K562 (cell line): ENCODE results near the gene DPYSL4. TPM values are rescaled to one million over a fixed set of nuclear protein-coding genes. Genes with fewer than 3 reads are reported as not detected.

Experiments
- ATAC-seq: fragments of 200-7000 bp; cut with Tn5 transposase; 3 replicates; pipeline ENCODE4 v1.9.1; 2020; ENCODE audit warnings: moderate library complexity
- BruUV-seq: library from RNA; stranded (reverse); fragments of 400-500 nt; replicated peaks from 2 replicates; lab custom pipeline; 2021; lab: Mats Ljungman, UMichigan
- CTCF ChIA-PET: fragments of 300-600 bp; formaldehyde crosslinking; extraction: SDS; loops from one replicate; lab custom pipeline; 2021; ENCODE audit warnings: low intra/inter-chr PET ratio; lab: Yijun Ruan, JAX
- POLR2A ChIA-PET: fragments of 300-600, 350-650 bp; sonication (Branson Sonifier 250); formaldehyde crosslinking; extraction: SDS; loops from one replicate; lab custom pipeline; 2021; ENCODE audit warnings: antibody characterized with exemption, inconsistent platforms; lab: Yijun Ruan, JAX
- DNase-seq, 4 experiments: peaks; one replicate each; pipeline versions ENCODE4 v3.0.0 to v3.0.0-alpha.2; 2011 to 2018; ENCODE audit warnings: low spot score in 3 of 4, mixed read lengths in 3 of 4; ENCODE audit errors: extremely low read depth in 1 of 4
- FAIRE-seq: peaks from 2 replicates; lab custom pipeline; 2011; peaks lifted over from hg19 to GRCh38; lab: Jason Lieb, UNC
- H2AFZ ChIP-seq: 2 replicates; pipeline ENCODE4 v1.6.0; 2011; ENCODE audit warnings: low read depth, low read length, control low read depth, inconsistent platforms
- H3K27ac ChIP-seq: fragments of 200-600 bp; 3 replicates; pipeline ENCODE4 v1.8.0; 2011; ENCODE audit warnings: low read depth, mild to moderate bottlenecking, control low read depth, inconsistent platforms, low read length, moderate library complexity, mixed read lengths; ENCODE audit errors: extremely low read depth
- H3K27me3 ChIP-seq, 2 experiments: fragments of 300-600 bp in 1 of 2; 2 replicates in 1 of 2; 3 replicates in 1 of 2; pipeline versions ENCODE4 v1.6.0 to v1.8.0; 2011; ENCODE audit warnings: inconsistent platforms in 2 of 2, low read length in 2 of 2, mild to moderate bottlenecking in 1 of 2, mixed read lengths in 1 of 2, moderate library complexity in 1 of 2; ENCODE audit not compliant: control insufficient read depth in 2 of 2, insufficient read depth in 2 of 2
- H3K36me3 ChIP-seq: fragments of 300-600 bp; 3 replicates; pipeline ENCODE4 v1.8.0; 2011; ENCODE audit warnings: mild to moderate bottlenecking, low read length, inconsistent platforms; ENCODE audit not compliant: control insufficient read depth, insufficient read depth
- H3K4me1 ChIP-seq, 2 experiments: fragments of 200-600 bp in 1 of 2; replicated peaks in 1 of 2; 2 replicates in 1 of 2; 3 replicates in 1 of 2; pipeline versions ENCODE4 v1.5.1 to v1.8.0; 2011; ENCODE audit warnings: inconsistent platforms in 2 of 2, low read length in 2 of 2, mild to moderate bottlenecking in 1 of 2, mixed read lengths in 1 of 2, moderate library complexity in 1 of 2; ENCODE audit not compliant: control insufficient read depth in 2 of 2, insufficient read depth in 2 of 2
- H3K4me2 ChIP-seq: 2 replicates; pipeline ENCODE4 v1.6.1; 2011; ENCODE audit warnings: low read length, control low read depth, inconsistent platforms, mixed read lengths; ENCODE audit not compliant: insufficient read depth
- H3K4me3 ChIP-seq: fragments of 200-600 bp; sonication (generic), shearing (Covaris generic); 2 replicates; pipeline ENCODE4 v1.5.1; 2016; ENCODE audit warnings: control low read depth, inconsistent platforms
- H3K79me2 ChIP-seq: fragments of 200-600 bp; 3 replicates; pipeline ENCODE4 v1.8.0; 2011; ENCODE audit warnings: low read length, inconsistent platforms; ENCODE audit not compliant: control insufficient read depth, insufficient read depth
- H3K9ac ChIP-seq, 2 experiments: 2 replicates each; pipeline versions ENCODE4 v1.6.0 to v1.6.1; 2011; ENCODE audit warnings: low read depth in 2 of 2, low read length in 2 of 2, control low read depth in 1 of 2, inconsistent platforms in 1 of 2, mild to moderate bottlenecking in 1 of 2, mixed read lengths in 1 of 2; ENCODE audit not compliant: insufficient read depth in 1 of 2
- H3K9me1 ChIP-seq: one replicate; pipeline ENCODE4 v1.6.0; 2011; ENCODE audit warnings: inconsistent platforms, mild to moderate bottlenecking, low read length, moderate library complexity; ENCODE audit not compliant: control insufficient read depth, insufficient read depth
- H3K9me3 ChIP-seq: replicated peaks from 2 replicates; pipeline ENCODE4 v1.5.1; 2011; ENCODE audit warnings: low read depth, low read length, inconsistent platforms; ENCODE audit not compliant: control insufficient read depth, insufficient read depth
- H4K20me1 ChIP-seq: replicated peaks from 2 replicates; pipeline ENCODE4 v1.6.1; 2011; ENCODE audit warnings: low read length, inconsistent platforms, mixed read lengths; ENCODE audit not compliant: control insufficient read depth, insufficient read depth
- WGBS: fragments of 100-300 bp; shearing (Covaris generic); methylation state at CpG from one replicate; pipeline ENCODE4 v1.1.6; 2016; ENCODE audit warnings: low coverage, mixed read lengths; ENCODE audit not compliant: insufficient coverage; ENCODE audit errors: missing lambda C conversion rate; 5-methylcytosine and 5-hydroxymethylcytosine counted together
- in situ Hi-C: fragments of 300-500 bp; cut with MboI; formaldehyde crosslinking; loops from 4 replicates; pipeline ENCODE4 v1.15.0; 2018; ENCODE audit warnings: inconsistent platforms, mixed read lengths
- intact Hi-C: fragments of 100-400 bp; cut with micrococcal nuclease; formaldehyde crosslinking; loops from 2 replicates; pipeline ENCODE4 v1.14.2; 2022
- polyA plus RNA-seq, 8 experiments: library from polyadenylated mRNA; depleted of rRNA in 4 of 8; stranded (reverse) in 5 of 8; unstranded in 3 of 8; fragments of >200 nt; fragmentation: Nextera tagmentation in 2 of 8; fragmentation: Illumina TruSeq in 1 of 8; extraction: Ambion mirVana in 2 of 8; extraction: Trizol in 1 of 8; gene quantifications; 2 replicates each; pipeline versions ENCODE4 v1.2.1 to v1.2.3, GENCODE V29; 2011 to 2014; ENCODE audit warnings: inconsistent platforms in 1 of 8, missing spikeins in 1 of 8
- total RNA-seq, 7 experiments: library from RNA; depleted of rRNA in 6 of 7; stranded (reverse); fragments of >200 nt in 6 of 7; fragmentation: Illumina TruSeq in 2 of 7; extraction: Trizol in 2 of 7; gene quantifications; 2 replicates each; pipeline versions ENCODE4 v1.2.1 to v1.2.3, GENCODE V29; 2011 to 2021; ENCODE audit warnings: low replicate concordance in 1 of 7
- TF ChIP-seq, protein P1 (sequence below): sonication (generic); formaldehyde crosslinking; IDR thresholded peaks from 2 replicates; pipeline ENCODE4 v1.8.0; 2022; ENCODE audit warnings: mild to moderate bottlenecking, missing genetic modification reagents

The DPYSL4 gene
- total and polyA plus RNA-seq, 9 of the 15 experiments (the other 6 are each of a cell fraction or from before 2014, with no cell fraction given), result 0.03 TPM; not detected in 8

- DNase-seq, result no peak
- BruUV-seq, result no TSS peak
- in situ Hi-C loops, result no loop called here
These were observed 15.6 kb downstream of the DPYSL4 start for GRCh38 chr10:132202070-132202970.

More at GRCh38 chr10:132202070-132202970, 15.6 kb downstream of the DPYSL4 start:
- H2AFZ ChIP-seq, result no peak overlapping the region
- no peaks in the 10 kb centered on the region for H3K36me3 ChIP-seq
- 3% methylated on average over 27 of the region's 48 CpGs for WGBS
- H3K4me1 ChIP-seq, result peaks cover 0 to 8% of the 10 kb centered on the region in 2 experiments; a peak in 1 of 5 replicates
- ChIA-PET POLR2A (no interaction called here), CTCF (no interaction called here)
- TF ChIP-seq, protein P1, sequence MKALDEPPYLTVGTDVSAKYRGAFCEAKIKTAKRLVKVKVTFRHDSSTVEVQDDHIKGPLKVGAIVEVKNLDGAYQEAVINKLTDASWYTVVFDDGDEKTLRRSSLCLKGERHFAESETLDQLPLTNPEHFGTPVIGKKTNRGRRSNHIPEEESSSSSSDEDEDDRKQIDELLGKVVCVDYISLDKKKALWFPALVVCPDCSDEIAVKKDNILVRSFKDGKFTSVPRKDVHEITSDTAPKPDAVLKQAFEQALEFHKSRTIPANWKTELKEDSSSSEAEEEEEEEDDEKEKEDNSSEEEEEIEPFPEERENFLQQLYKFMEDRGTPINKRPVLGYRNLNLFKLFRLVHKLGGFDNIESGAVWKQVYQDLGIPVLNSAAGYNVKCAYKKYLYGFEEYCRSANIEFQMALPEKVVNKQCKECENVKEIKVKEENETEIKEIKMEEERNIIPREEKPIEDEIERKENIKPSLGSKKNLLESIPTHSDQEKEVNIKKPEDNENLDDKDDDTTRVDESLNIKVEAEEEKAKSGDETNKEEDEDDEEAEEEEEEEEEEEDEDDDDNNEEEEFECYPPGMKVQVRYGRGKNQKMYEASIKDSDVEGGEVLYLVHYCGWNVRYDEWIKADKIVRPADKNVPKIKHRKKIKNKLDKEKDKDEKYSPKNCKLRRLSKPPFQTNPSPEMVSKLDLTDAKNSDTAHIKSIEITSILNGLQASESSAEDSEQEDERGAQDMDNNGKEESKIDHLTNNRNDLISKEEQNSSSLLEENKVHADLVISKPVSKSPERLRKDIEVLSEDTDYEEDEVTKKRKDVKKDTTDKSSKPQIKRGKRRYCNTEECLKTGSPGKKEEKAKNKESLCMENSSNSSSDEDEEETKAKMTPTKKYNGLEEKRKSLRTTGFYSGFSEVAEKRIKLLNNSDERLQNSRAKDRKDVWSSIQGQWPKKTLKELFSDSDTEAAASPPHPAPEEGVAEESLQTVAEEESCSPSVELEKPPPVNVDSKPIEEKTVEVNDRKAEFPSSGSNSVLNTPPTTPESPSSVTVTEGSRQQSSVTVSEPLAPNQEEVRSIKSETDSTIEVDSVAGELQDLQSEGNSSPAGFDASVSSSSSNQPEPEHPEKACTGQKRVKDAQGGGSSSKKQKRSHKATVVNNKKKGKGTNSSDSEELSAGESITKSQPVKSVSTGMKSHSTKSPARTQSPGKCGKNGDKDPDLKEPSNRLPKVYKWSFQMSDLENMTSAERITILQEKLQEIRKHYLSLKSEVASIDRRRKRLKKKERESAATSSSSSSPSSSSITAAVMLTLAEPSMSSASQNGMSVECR (CRISPR knock-in tag), result no peak
- peaks cover 0 to 68% of the 10 kb centered on the region in 2 experiments; a peak in 2 of 5 replicates for H3K27me3 ChIP-seq
- no peak for ATAC-seq
- FAIRE-seq, result no peak
- H4K20me1 ChIP-seq, result no peaks in the 10 kb centered on the region
- no peak overlapping the region for H3K9ac ChIP-seq
- no peaks in the 10 kb centered on the region for H3K9me3 ChIP-seq
- no peaks in the 10 kb centered on the region for H3K9me1 ChIP-seq
- no peak overlapping the region for H3K27ac ChIP-seq
- intact Hi-C loops, result no loop called here
- no peaks in the 10 kb centered on the region for H3K79me2 ChIP-seq
- H3K4me2 ChIP-seq, result no peak overlapping the region
- no peak overlapping the region for H3K4me3 ChIP-seq
